HepG2 (cell line): ENCODE data around the gene IL1RL2. TPM values are rescaled to one million over a fixed set of nuclear protein-coding genes. Genes with fewer than 3 reads are reported as not detected.

Experiments
- ATF5 ChIP-seq: sonication (generic); formaldehyde crosslinking; IDR thresholded peaks from 2 replicates; pipeline ENCODE4 v1.4.0; 2020; ENCODE audit warnings: mild to moderate bottlenecking, low read depth, missing genetic modification reagents
- BCL6 ChIP-seq: IDR thresholded peaks from 2 replicates; pipeline ENCODE4 v1.6.1; 2016; ENCODE audit warnings: missing genetic modification reagents, missing compliant biosample characterization
- CREB1 ChIP-seq, 2 experiments: fragments of 450-650 bp in 1 of 2; IDR thresholded peaks; 2 replicates each; pipeline ENCODE4 v1.6.1; 2016 to 2017; ENCODE audit warnings: control low read depth in 1 of 2, mild to moderate bottlenecking in 1 of 2, missing compliant biosample characterization in 1 of 2, missing genetic modification characterization in 1 of 2
- CREM ChIP-seq, 2 experiments: sonication (generic) in 1 of 2; formaldehyde crosslinking in 1 of 2; IDR thresholded peaks; 2 replicates each; pipeline versions ENCODE4 v1.4.0 to v1.6.1; 2016 to 2020; ENCODE audit warnings: antibody characterized with exemption in 1 of 2, mild to moderate bottlenecking in 1 of 2, missing genetic modification reagents in 1 of 2
- DR1 ChIP-seq: sonication (generic); formaldehyde crosslinking; IDR thresholded peaks from 2 replicates; pipeline ENCODE4 v1.8.0; 2021; ENCODE audit warnings: mild to moderate bottlenecking, missing genetic modification reagents, inconsistent platforms
- EED ChIP-seq: sonication (generic); formaldehyde crosslinking; IDR thresholded peaks from 2 replicates; pipeline ENCODE4 v1.5.0; 2020; ENCODE audit warnings: mild to moderate bottlenecking, missing genetic modification reagents
- EHMT2 ChIP-seq: fragments of 200-600 bp; sonication (generic); IDR thresholded peaks from 2 replicates; pipeline ENCODE4 v1.7.0; 2017; ENCODE audit warnings: antibody characterized with exemption, low read depth, low read length, borderline replicate concordance
- FOXA1 ChIP-seq, 2 experiments: fragments of 450-650 bp in 1 of 2; sonication (generic) in 1 of 2; formaldehyde crosslinking in 1 of 2; IDR thresholded peaks; 2 replicates each; pipeline versions ENCODE4 v1.4.0 to v1.6.1; 2016 to 2020; ENCODE audit warnings: missing genetic modification reagents in 1 of 2
- GLMP ChIP-seq: sonication (generic); formaldehyde crosslinking; IDR thresholded peaks from 2 replicates; pipeline ENCODE4 v1.9.0; 2021; ENCODE audit warnings: missing genetic modification reagents, mild to moderate bottlenecking, borderline replicate concordance
- ISL2 ChIP-seq: sonication (generic); formaldehyde crosslinking; IDR thresholded peaks from 2 replicates; pipeline ENCODE4 v1.5.0; 2020; ENCODE audit warnings: missing genetic modification reagents
- MIXL1 ChIP-seq: IDR thresholded peaks from 2 replicates; pipeline ENCODE4 v1.6.1; 2016
- MLLT10 ChIP-seq: sonication (generic); formaldehyde crosslinking; IDR thresholded peaks from 2 replicates; pipeline ENCODE4 v1.4.0; 2020; ENCODE audit warnings: missing genetic modification reagents
- MLX ChIP-seq: IDR thresholded peaks from 2 replicates; pipeline ENCODE4 v1.6.1; 2016
- NR3C1 ChIP-seq: sonication (generic); formaldehyde crosslinking; IDR thresholded peaks from 2 replicates; pipeline ENCODE4 v1.4.0; 2020; ENCODE audit warnings: missing genetic modification reagents
- SP4 ChIP-seq: sonication (generic); formaldehyde crosslinking; IDR thresholded peaks from 2 replicates; pipeline ENCODE4 v1.8.1; 2023; ENCODE audit warnings: mild to moderate bottlenecking, missing genetic modification reagents
- U2AF1 ChIP-seq: fragments of 200-400 bp; formaldehyde crosslinking; optimal IDR thresholded peaks from 2 replicates; pipeline ENCODE3; 2017; ENCODE audit warnings: mild to moderate bottlenecking, low read depth, low read length
- USF2 ChIP-seq, 2 experiments: sonication (generic) in 1 of 2; formaldehyde crosslinking in 1 of 2; IDR thresholded peaks; 2 replicates each; pipeline versions ENCODE4 v1.5.1 to v1.6.1; 2011 to 2020; ENCODE audit warnings: borderline replicate concordance in 1 of 2, low read depth in 1 of 2, low read length in 1 of 2, mild to moderate bottlenecking in 1 of 2, missing genetic modification reagents in 1 of 2, moderate library complexity in 1 of 2
- ZKSCAN5 ChIP-seq: sonication (generic); formaldehyde crosslinking; IDR thresholded peaks from 2 replicates; pipeline ENCODE4 v1.5.1; 2020; ENCODE audit warnings: mild to moderate bottlenecking, missing genetic modification reagents
- ZNF501 ChIP-seq: sonication (generic); formaldehyde crosslinking; IDR thresholded peaks from 2 replicates; pipeline ENCODE4 v1.5.1; 2020; ENCODE audit warnings: mild to moderate bottlenecking, moderate library complexity, missing genetic modification reagents
- ZNF512 ChIP-seq: sonication (generic); formaldehyde crosslinking; IDR thresholded peaks from 2 replicates; pipeline ENCODE4 v1.4.0; 2020; ENCODE audit warnings: mild to moderate bottlenecking, missing genetic modification reagents
- ZNF567 ChIP-seq: sonication (generic); formaldehyde crosslinking; IDR thresholded peaks from 2 replicates; pipeline ENCODE4 v1.8.1; 2023; ENCODE audit warnings: mild to moderate bottlenecking, missing genetic modification reagents, borderline replicate concordance
- ZNF720 ChIP-seq: sonication (generic); formaldehyde crosslinking; IDR thresholded peaks from 2 replicates; pipeline ENCODE4 v1.4.0; 2020; ENCODE audit warnings: missing genetic modification reagents
- ZNF792 ChIP-seq: IDR thresholded peaks from 2 replicates; pipeline ENCODE4 v1.6.1; 2016
- polyA plus RNA-seq, 8 experiments: library from polyadenylated mRNA; depleted of rRNA in 3 of 8; stranded (reverse) in 7 of 8; unstranded in 1 of 8; fragments of >200 nt; fragmentation: Illumina TruSeq in 4 of 8; extraction: Trizol in 4 of 8; gene quantifications; 2 replicates each; pipeline versions ENCODE4 v1.2.1 to v1.2.3, GENCODE V29; 2011 to 2016; ENCODE audit warnings: low read depth in 4 of 8, missing spikeins in 1 of 8, mixed read lengths in 1 of 8; ENCODE audit not compliant: insufficient read depth in 1 of 8
- total RNA-seq, 5 experiments: library from RNA; depleted of rRNA; stranded (reverse); fragments of >200 nt; fragmentation: Illumina TruSeq; extraction: Trizol; gene quantifications; 2 replicates each; pipeline ENCODE4 v1.2.3, GENCODE V29; 2016; ENCODE audit warnings: low read depth in 1 of 5

IL1RL2 gene
- total and polyA plus RNA-seq, 2 of the 13 experiments (the other 11 are each of a cell fraction or from before 2014, with no cell fraction given) = 0.03 TPM; not detected in 1

- TF ChIP-seq ZNF567 (CRISPR knock-in tag) (no peak), BCL6 (CRISPR knock-in tag) (peak; percentile 99), ISL2 (peak; percentile 17; the same call in 1 of the 2 replicates), ATF5 (CRISPR knock-in tag) (no peak), ZNF501 (CRISPR knock-in tag) (peak; percentile 47; the same call in 1 of the 2 replicates), FOXA1 (IDR thresholded peaks at IDR 0.05) (no peak), FOXA1 (CRISPR knock-in tag; IDR thresholded peaks at IDR 0.05) (no peak), MIXL1 (CRISPR knock-in tag) (no peak), ZKSCAN5 (CRISPR knock-in tag) (no peak), U2AF1 (peak; percentile 42), CREB1 (IDR thresholded peaks at IDR 0.05) (no peak), CREB1 (CRISPR knock-in tag; IDR thresholded peaks at IDR 0.05) (no peak), EED (no peak), DR1 (no peak), ZNF720 (no peak), SP4 (CRISPR knock-in tag) (peak; percentile 18; the same call in 1 of the 2 replicates), EHMT2 (no peak), USF2 (IDR thresholded peaks at IDR 0.05; ENCODE audit: low read depth, low read length) (no peak), USF2 (CRISPR knock-in tag; IDR thresholded peaks at IDR 0.05; ENCODE audit: borderline replicate concordance) (no peak), MLX (CRISPR knock-in tag) (no peak), ZNF512 (CRISPR knock-in tag) (peak; percentile 45; the same call in 1 of the 2 replicates), CREM (IDR thresholded peaks at IDR 0.05) (no peak), CREM (CRISPR knock-in tag; IDR thresholded peaks at IDR 0.05) (no peak), MLLT10 (no peak), NR3C1 (CRISPR knock-in tag) (no peak), ZNF792 (CRISPR knock-in tag) (no peak), GLMP (CRISPR knock-in tag) (no peak)
Observed at GRCh38 chr2:102251042-102251848, 64.4 kb downstream of the IL1RL2 start (continued).
